NCI-H2196 treated with DMSO at 0.1 percent for 48 hours (cell line): ENCODE measurements around the gene SCAF1.
A peak's percentile ranks its signal among the peaks of the same experiment; 100 is the strongest.

Experiments
- DNase-seq: peaks from one replicate; lab custom pipeline; 2025; ENCODE audit not compliant: unreplicated experiment; lab: John Stamatoyannopoulos, UW

Gene SCAF1

GRCh38 chr19:49641688-49642491 lies at the start of gene SCAF1:
TSS of gene SCAF1 (plus strand) at chr19:49642209. CDS start at chr19:49645027, 2,818 bp downstream.
- peak; percentile 98 for DNase-seq

GRCh38 chr19:49592486-49593232 lies 49.4 kb upstream of the SCAF1 start:
- DNase-seq, result no peak

GRCh38 chr19:49593233-49594113 lies 48.5 kb upstream of the SCAF1 start:
- peak; percentile 91 for DNase-seq

GRCh38 chr19:49594157-49594992 lies 47.6 kb upstream of the SCAF1 start:
- DNase-seq, result no peak

GRCh38 chr19:49594993-49595818 lies 46.8 kb upstream of the SCAF1 start:
- DNase-seq, result no peak

GRCh38 chr19:49595819-49596404 lies 46.1 kb upstream of the SCAF1 start:
- no peak for DNase-seq

- DNase-seq, result no peak
Observed at GRCh38 chr19:49596407-49596806, 45.6 kb upstream of the SCAF1 start.

- no peak for DNase-seq
Observed at GRCh38 chr19:49596954-49597702, 44.9 kb upstream of the SCAF1 start.

- no peak for DNase-seq
Observed at GRCh38 chr19:49597703-49597974, 44.4 kb upstream of the SCAF1 start.

GRCh38 chr19:49599378-49600295 lies 42.4 kb upstream of the SCAF1 start:
- DNase-seq, result no peak

GRCh38 chr19:49601482-49602038 lies 40.4 kb upstream of the SCAF1 start:
- no peak for DNase-seq

- no peak for DNase-seq
Observed at GRCh38 chr19:49602806-49603205, 39.2 kb upstream of the SCAF1 start.

GRCh38 chr19:49605605-49606004 lies 36.4 kb upstream of the SCAF1 start:
- DNase-seq, result no peak

GRCh38 chr19:49609499-49610092 lies 32.4 kb upstream of the SCAF1 start:
- DNase-seq, result no peak

- peak; percentile 37 for DNase-seq
Observed at GRCh38 chr19:49613374-49613773, 28.6 kb upstream of the SCAF1 start.

GRCh38 chr19:49614096-49614833 lies 27.7 kb upstream of the SCAF1 start:
- no peak for DNase-seq
